ENCODE results near the gene HOTAIR.

DNA sequence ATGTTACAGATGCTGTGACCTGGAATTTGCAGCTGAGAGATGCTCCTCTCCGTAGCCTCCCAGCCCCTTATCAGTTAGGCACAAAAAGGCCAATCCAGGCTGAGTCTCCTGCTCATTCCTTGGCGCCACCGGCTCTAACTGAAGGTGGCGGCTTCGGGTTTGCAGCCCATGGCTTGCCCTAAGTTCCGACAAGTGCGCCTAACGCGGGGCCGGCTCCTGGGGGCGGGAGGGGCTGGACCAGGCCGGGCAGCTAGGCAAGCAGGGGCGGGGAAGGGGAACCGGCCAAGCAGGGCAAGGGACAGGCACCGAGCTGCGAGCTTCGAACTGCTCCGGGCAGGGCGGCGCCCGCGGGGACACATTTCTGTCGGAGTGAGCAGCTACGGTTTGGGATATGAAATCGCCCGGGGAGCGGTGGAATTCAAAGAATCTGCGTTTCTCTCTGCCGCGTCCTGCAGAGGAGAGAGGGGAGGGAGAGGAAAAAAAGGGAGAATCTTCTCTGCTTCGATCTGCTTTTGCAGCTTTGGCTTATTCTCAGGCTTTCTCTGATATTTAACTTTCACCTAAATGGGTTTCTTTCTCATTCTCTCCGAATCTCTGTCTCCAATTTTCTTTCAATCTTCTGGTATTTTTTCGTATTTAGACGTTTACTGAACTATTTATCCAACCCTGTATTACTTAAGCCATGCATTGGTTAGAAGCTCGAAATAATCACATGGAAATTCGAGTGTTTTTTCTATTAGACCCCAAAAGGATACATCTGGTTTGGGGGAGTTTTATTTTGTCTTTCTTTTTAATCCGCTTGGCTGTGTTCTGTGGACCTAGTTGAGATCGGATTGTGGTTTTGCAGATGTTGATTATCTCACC is 21.7 kb downstream of the HOTAIR start:
- TF ChIP-seq, protein P1, sequence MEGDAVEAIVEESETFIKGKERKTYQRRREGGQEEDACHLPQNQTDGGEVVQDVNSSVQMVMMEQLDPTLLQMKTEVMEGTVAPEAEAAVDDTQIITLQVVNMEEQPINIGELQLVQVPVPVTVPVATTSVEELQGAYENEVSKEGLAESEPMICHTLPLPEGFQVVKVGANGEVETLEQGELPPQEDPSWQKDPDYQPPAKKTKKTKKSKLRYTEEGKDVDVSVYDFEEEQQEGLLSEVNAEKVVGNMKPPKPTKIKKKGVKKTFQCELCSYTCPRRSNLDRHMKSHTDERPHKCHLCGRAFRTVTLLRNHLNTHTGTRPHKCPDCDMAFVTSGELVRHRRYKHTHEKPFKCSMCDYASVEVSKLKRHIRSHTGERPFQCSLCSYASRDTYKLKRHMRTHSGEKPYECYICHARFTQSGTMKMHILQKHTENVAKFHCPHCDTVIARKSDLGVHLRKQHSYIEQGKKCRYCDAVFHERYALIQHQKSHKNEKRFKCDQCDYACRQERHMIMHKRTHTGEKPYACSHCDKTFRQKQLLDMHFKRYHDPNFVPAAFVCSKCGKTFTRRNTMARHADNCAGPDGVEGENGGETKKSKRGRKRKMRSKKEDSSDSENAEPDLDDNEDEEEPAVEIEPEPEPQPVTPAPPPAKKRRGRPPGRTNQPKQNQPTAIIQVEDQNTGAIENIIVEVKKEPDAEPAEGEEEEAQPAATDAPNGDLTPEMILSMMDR (IDR thresholded peaks at IDR 0.05; ENCODE audit: poor library complexity, severe bottlenecking): no peak
- no peak for TF ChIP-seq POLR2AphosphoS5 (IDR thresholded peaks at IDR 0.05)
